HG03064 (cell line): Measurements from ENCODE around the gene COX20.
"Not testable (repeated sequence)": the region's sequence is repeated elsewhere in the genome, so short reads cannot be mapped to it uniquely, and the experiment has no call there.

ENCODE experiments used
- ATAC-seq: cut with Tn5 transposase; IDR thresholded peaks from one replicate; pipeline ENCODE4 v1.9.1; 2021; ENCODE audit warnings: low read depth; ENCODE audit not compliant: unreplicated experiment

COX20 gene, protein sequence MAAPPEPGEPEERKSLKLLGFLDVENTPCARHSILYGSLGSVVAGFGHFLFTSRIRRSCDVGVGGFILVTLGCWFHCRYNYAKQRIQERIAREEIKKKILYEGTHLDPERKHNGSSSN

DNA sequence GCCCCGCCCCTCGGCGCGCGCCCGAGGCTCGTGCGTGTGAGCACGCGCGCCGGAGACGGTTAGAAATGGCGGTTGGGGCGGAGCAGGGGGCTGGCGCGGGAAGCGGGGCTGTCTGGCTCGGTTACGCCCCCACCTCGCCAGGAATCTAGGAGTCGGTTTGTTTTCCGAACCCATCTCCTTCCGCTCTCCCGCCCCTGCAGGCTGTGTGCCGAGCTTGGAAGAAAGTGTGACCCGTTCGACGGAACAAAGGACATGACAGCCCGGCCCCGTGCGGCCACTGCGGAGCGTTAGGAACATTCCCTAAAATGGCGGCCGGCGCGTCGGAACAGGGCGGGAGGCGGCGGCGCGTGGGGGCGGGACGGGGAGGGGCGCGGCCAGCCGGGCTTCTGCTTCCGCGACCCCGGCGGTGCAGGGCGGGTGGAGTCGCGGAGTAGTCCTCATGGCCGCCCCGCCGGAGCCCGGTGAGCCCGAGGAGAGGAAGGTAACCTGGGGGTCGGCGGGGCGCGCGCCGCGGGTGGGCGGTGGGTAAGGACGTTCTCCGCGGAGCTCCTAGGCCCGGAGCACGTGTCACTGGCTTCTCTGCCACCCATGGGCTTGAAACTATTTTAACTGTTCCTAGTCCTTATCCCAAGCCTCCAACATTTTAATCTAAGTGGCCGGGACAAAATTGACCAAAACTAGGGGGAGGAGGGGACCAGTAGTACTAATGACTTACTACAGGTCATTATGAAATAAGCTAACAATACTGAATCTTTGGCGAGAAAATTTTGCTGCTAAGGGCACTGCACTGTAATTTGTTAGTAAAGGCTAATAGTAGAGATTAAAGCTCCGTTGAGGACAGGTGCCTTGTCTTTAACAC is at the start of gene COX20:
TSS of gene COX20 (plus strand) at position 383 of the 859 bp plus-strand sequence. CDS start at position 440, 57 bp downstream.
- peak; percentile 58 for ATAC-seq

- ATAC-seq = no peak
These were observed 46.8 kb upstream of the COX20 start for GRCh38 chr1:244788493-244789275.

DNA sequence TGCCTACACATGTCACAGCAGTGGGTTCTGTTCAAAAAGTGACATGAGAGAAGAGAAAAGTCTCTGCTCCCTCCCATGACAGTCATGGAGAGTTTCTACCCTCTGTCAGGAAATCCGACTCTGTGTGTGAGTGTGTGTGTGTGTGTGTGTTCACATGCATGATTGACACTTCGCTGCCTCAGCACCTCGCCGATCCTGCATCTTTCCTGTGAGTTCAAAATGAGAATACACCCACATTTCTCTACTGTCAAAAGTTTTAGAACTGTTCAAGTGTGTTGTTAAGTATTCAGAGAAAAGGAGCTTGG is 46.2 kb upstream of the COX20 start:
- no peak for ATAC-seq

DNA sequence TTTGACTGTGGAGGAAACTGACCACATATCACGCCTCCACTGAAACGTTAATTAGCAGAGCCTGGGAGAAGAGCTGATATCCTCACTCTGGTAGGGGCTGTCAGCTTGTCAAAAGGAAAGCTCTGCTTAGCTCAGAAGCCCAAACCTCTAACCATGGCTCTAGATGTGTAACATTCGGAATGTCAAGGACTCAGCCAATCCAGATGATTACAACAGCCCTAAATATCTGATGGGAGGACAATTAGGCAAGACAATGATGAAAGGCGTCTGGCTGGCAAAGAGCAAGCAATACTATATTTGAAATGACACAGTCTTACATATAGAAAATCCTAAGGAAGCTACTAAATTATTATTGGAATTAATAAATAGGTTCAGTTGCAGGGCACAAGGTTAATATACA is 45.7 kb upstream of the COX20 start:
- ATAC-seq = no peak

GRCh38 chr1:244791061-244791460 is 44.4 kb upstream of the COX20 start:
- ATAC-seq = no peak

DNA sequence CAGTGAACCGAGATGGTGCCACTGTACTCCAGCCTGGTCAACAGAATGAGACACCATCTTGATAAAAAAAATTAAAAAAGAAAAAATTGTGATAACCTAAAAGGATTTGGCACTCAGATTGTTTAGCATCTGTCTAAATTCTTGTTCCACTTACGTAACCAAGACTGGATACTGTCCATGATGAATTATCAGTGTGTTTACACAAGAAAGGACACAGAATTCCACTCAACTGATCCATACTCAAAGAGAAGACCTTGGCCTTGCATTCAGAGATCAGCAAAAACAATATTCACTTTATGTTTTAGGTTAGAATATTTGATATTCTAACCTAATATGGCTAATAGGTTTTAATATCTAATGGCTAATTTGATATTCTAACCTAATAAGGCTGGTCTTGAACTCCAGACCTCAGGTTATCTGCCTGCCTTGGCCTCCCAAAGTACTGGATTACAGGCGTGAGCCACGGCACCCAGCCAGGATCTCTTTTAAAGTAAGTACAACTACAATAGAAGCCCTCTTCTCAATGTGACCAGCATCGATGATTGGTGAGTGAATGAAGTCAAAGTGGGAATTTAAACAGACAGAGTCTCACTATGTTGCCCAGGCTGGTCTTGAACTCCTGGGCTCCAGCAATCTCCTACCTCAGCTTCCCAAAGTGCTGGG is 43.1 kb upstream of the COX20 start:
- ATAC-seq = no peak

DNA sequence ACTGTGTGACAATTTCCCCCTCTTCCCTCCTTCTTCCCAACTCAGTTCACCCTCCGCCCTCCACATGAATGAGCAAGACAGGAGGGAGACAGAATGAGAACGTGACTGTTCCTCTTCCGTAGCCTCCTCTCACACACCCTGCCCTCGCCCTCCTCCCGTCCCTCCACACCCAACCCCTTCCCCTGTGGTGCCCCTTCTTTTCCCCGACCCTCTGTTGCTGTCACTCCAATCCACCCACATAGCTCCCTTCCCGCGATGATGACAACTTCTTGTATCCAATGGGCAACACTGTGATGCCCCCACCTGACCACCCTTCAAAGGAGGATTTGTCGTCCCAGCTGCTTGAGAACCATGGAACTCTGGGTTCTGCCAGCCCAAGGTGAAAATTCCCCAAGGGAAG is 41.4 kb upstream of the COX20 start:
- ATAC-seq = no peak

- ATAC-seq = not testable (repeated sequence)
These were observed 40.9 kb upstream of the COX20 start for GRCh38 chr1:244794516-244794915.

DNA sequence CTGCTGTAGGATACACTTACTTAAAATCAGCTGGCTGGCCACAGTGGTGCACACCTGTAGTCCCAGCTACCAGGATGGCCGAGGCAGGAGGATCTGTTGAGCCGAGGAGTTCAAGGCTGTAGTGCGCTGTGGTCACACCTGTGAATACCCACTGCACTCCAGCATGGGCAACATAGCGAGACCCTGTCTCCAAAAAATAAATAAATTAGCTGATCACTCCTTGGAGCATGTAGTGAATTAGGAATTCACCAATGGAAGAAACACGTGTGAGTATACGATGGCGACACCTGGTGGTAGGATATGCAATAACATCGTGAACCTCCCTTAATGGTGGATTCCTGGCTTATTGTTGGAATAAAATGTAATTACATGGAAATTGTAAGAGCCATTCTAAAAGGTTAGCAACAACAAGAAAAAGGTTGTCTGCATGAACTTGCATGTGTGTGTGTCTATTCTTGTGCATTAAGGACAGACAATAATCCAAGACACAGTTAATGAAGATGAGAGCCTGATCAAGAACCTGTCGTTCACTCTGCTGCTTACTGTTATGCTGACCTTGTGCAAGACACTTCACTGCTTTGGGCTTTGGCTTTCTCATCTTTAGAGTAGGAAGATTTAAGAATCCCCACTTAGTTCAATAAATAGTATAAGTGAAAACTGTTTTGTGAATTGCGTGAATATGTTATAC is 38.6 kb upstream of the COX20 start:
- ATAC-seq = no peak

DNA sequence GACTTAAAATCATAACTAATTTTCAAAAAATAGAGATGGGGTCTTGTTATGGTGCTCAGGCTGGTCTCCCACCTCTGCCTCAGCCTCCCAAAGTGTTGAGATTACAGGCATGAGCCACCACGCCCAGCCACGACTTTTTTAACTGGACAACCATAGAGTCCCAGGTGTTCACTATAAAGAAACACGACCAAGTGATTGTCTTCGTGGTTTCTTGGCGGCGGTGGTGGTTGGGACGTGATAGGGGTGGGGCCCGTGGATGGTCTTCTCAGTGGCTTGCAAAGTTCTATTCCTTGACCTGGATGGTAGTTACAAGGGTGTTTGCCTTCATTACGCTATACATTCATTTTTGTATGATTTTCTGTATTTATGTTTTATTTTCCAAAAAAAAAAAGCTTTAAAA is 34.6 kb upstream of the COX20 start:
- ATAC-seq = no peak

DNA sequence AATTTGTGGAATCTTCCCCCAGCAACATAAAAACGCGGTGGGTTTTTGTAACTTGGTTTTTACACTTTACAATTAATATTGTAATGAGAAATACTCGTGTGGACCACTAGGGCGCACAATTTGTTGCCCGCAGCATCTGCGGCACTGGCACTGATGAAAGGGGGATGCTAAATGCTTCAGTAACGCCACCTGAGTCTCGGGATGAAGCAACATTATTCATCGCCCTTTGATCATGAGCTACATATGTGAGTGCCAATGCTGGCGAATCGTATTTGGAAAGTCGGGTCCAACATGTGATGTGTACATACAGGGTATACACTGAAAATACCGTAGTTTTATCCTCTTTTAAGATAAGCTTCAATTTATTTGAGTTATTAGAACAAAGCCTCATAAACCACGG is 34.2 kb upstream of the COX20 start:
- no peak for ATAC-seq

DNA sequence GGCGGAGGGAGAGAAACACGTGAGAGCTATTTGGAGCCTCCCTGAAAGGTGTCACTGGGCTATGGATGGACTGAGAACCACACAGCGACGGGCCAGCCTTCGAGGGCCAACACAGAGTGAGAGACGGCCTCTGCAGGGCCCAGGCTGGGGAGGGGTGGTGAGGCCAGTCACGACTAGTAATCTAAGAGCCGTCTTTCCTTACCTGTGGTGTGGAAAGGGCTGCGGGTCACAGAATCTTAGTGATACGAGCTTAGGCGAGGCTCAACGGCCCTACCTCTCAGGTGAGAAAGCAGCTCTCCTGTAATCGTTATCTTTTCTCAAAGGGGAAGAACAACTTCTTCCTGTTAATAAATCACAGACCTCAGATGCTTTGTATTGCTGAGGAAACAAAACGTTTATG is 33.4 kb upstream of the COX20 start:
- no peak for ATAC-seq

DNA sequence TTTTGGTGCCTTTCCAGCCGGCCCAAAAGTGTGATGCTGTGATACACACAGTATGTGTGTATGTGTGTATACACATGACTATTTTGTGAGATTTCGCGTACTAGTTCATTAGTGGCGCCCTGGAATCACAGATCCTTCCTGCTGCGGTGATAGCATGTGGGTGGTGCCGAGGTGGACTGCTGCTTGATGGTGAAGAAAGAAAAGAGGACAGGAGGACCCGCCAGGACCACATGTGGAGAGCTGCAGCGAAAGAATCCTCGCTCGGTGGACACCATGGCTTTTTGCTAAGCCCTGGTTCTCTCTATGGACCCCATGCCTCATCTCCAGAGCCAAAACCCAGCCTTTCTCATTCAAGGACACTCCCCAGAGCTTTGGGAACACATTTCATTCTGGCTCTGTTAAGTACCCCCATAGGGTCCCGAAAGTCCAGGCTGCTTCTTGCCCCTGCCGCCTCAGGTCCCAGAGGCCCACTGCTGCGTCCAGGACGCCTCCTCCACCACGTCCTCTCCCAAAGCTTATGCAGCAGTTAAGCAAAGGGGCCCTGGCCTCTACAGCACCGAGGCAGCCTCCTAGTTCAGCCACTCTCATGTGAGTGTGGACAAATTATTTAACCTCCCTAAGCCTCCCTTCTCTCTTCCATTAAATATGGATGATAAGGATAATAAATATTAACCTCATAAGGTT is 32.8 kb upstream of the COX20 start:
- ATAC-seq = no peak

DNA sequence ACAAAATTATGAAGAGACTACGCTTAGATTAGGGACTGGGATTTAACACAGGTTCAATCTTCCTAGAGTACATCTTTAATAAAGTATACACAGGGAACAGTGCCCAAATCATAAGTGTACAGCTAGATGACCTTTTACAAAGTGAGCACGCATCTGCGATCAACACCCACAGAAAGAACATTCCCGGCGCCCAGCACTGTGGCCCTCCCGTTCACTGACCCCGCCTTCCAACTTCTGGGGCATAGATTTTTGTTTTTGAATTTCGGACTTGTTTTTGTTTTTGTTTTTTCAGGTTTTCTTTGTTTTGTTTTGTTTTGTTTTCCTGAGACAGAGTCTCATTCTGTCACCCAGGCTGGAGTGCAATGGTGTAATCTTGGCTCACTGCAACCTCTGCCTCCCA is 30.6 kb upstream of the COX20 start:
- ATAC-seq = no peak

GRCh38 chr1:244807138-244807537 is 28.3 kb upstream of the COX20 start:
- ATAC-seq = no peak

DNA sequence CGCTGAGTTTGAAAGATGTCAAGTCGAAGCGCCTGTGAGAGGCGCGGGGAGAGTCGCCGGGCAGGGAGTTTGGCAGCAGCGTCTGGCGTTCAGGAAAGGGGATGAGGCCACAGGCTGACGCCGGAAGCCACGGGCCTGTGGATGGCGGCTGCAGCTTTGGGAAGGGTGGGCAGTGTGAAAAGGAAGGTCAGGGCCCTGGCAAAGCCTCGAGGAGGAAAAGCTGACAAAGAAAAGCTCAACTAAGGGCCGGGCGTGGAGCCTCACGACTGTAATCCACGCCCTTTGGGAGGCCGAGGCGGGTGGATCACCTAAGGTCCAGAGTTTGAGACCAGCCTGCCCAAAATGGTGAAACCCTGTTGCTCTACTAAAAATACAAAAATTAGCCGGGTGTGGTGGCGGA is 25.2 kb upstream of the COX20 start:
- ATAC-seq = no peak

DNA sequence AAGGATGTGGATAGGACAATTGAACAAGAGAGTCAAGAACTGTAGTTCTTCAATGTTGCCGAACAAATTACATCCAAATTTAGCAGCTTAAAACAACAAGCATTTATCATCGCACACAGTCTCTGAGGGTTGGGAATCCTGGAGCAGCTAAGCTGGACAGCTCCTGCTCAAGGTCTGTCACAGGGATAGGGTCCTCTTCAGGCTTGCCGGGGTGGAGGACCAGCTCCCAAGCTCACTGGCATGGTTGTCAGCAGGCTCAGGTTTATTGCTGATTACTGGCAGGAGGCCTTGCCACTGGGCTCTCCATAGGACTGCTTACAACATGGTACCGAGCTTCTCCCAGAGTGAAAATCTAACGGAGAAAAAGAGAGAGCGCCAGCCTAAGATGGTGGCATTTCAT is 22.1 kb upstream of the COX20 start:
- no peak for ATAC-seq

DNA sequence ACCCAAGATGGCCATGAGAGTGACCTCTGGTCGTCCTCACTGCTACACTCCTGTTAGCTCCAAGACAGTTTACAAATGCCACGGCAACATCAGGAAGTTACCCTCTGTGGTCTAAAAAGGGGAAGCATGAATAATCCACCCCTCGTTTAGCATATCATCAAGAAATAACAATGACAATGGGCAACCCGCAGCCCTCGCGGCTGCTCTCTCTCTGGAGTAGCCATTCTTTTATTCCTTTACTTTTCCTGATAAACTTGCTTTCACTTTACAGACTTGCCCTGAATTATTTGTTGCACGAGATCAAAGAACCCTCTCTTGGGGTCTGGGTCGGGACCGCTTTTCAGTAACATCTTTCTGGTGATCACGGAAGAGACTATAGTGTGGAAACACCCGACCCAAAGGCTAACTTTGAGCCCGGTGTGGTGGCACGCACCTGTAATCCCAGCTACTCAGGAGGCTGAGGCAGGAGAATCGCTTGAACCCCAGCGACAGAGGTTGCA is 19.8 kb upstream of the COX20 start:
- ATAC-seq = no peak

GRCh38 chr1:244817415-244817894 is 18.0 kb upstream of the COX20 start:
- ATAC-seq = no peak

- ATAC-seq = no peak
These were observed 15.3 kb upstream of the COX20 start for GRCh38 chr1:244820131-244820530.
